NCI-H2107 treated with DMSO at 0.1 percent for 48 hours (cell line): ENCODE results near the gene TMA7B.

Source experiments
- DNase-seq: peaks from one replicate; lab custom pipeline; 2025; ENCODE audit not compliant: unreplicated experiment; lab: John Stamatoyannopoulos, UW

The TMA7B gene

GRCh38 chr22:39999144-39999757 lies 39.1 kb downstream of the TMA7B start:
- DNase-seq, result no peak

GRCh38 chr22:40000171-40000570 lies 40.0 kb downstream of the TMA7B start:
- no peak for DNase-seq

GRCh38 chr22:40001106-40001505 lies 40.9 kb downstream of the TMA7B start:
- DNase-seq, result no peak

GRCh38 chr22:40001800-40002577 lies 41.8 kb downstream of the TMA7B start:
- no peak for DNase-seq

- DNase-seq, result no peak
Observed at GRCh38 chr22:40002935-40003715, 42.9 kb downstream of the TMA7B start.

- no peak for DNase-seq
Observed at GRCh38 chr22:40004836-40005235, 44.6 kb downstream of the TMA7B start.

- no peak for DNase-seq
Observed at GRCh38 chr22:40006641-40007040, 46.4 kb downstream of the TMA7B start.

GRCh38 chr22:40007853-40008710 lies 47.9 kb downstream of the TMA7B start:
- no peak for DNase-seq

- no peak for DNase-seq
Observed at GRCh38 chr22:40008726-40009291, 48.6 kb downstream of the TMA7B start.

GRCh38 chr22:40009292-40009774 lies 49.1 kb downstream of the TMA7B start:
- DNase-seq, result no peak

- peak; percentile 65 for DNase-seq
Observed at GRCh38 chr22:40009951-40010671, 49.9 kb downstream of the TMA7B start.

- DNase-seq, result no peak
Observed at GRCh38 chr22:40010746-40011145, 50.5 kb downstream of the TMA7B start.
